HepG2 (cell line): ENCODE results near the gene ESRP2. TPM values are rescaled to one million over a fixed set of nuclear protein-coding genes. Genes with fewer than 3 reads are reported as not detected.

Experiments used
- ARNTL ChIP-seq: sonication (generic); formaldehyde crosslinking; IDR thresholded peaks from 2 replicates; pipeline ENCODE4 v1.4.0; 2020; ENCODE audit warnings: mild to moderate bottlenecking, missing genetic modification reagents
- DMAP1 ChIP-seq: IDR thresholded peaks from 2 replicates; pipeline ENCODE4 v1.6.1; 2016
- ELF3 ChIP-seq: IDR thresholded peaks from 2 replicates; pipeline ENCODE4 v1.6.1; 2016; ENCODE audit warnings: missing genetic modification reagents, missing compliant biosample characterization
- GTF2F1 ChIP-seq: fragments of 150-350 bp; IDR thresholded peaks from 2 replicates; pipeline ENCODE4 v1.6.1; 2014; ENCODE audit warnings: low read length
- IKZF5 ChIP-seq: IDR thresholded peaks from 2 replicates; pipeline ENCODE4 v1.6.1; 2018; ENCODE audit warnings: missing genetic modification reagents, mild to moderate bottlenecking, missing compliant biosample characterization
- KLF9 ChIP-seq: IDR thresholded peaks from 2 replicates; pipeline ENCODE4 v1.6.1; 2016; ENCODE audit warnings: low read depth
- MAZ ChIP-seq, 2 experiments: sonication (generic) in 1 of 2; formaldehyde crosslinking in 1 of 2; IDR thresholded peaks; 2 replicates each; pipeline versions ENCODE4 v1.5.0 to v1.6.1; 2012 to 2020; ENCODE audit warnings: low read depth in 2 of 2, mild to moderate bottlenecking in 2 of 2, borderline replicate concordance in 1 of 2, improper control_type of control experiment in 1 of 2, low read length in 1 of 2, missing genetic modification reagents in 1 of 2, moderate library complexity in 1 of 2
- PITX1 ChIP-seq: sonication (generic); formaldehyde crosslinking; IDR thresholded peaks from 2 replicates; pipeline ENCODE4 v1.5.1; 2020; ENCODE audit warnings: mild to moderate bottlenecking, missing genetic modification reagents
- RORA ChIP-seq: sonication (generic); formaldehyde crosslinking; IDR thresholded peaks from 2 replicates; pipeline ENCODE4 v1.5.0; 2020; ENCODE audit warnings: mild to moderate bottlenecking, missing genetic modification reagents, moderate library complexity
- RXRB ChIP-seq: IDR thresholded peaks from 2 replicates; pipeline ENCODE4 v1.6.1; 2016; ENCODE audit warnings: borderline replicate concordance, missing genetic modification reagents, missing compliant biosample characterization
- SALL2 ChIP-seq: sonication (generic); formaldehyde crosslinking; IDR thresholded peaks from 2 replicates; pipeline ENCODE4 v1.8.1; 2023; ENCODE audit warnings: mild to moderate bottlenecking, missing genetic modification reagents, inconsistent platforms
- SAP130 ChIP-seq: IDR thresholded peaks from 2 replicates; pipeline ENCODE4 v1.6.1; 2016; ENCODE audit warnings: low read depth
- SNAPC2 ChIP-seq: sonication (generic); formaldehyde crosslinking; IDR thresholded peaks from 2 replicates; pipeline ENCODE4 v1.8.1; 2022; ENCODE audit warnings: mild to moderate bottlenecking, missing genetic modification reagents
- SNRNP70 ChIP-seq: fragments of 200-400 bp; formaldehyde crosslinking; IDR thresholded peaks from 2 replicates; pipeline ENCODE4 v1.6.1; 2017; ENCODE audit warnings: mild to moderate bottlenecking, low read depth, low read length, moderate library complexity
- TERF1 ChIP-seq: sonication (generic); formaldehyde crosslinking; IDR thresholded peaks from 2 replicates; pipeline ENCODE4 v1.8.0; 2022; ENCODE audit warnings: mild to moderate bottlenecking, missing genetic modification reagents, moderate library complexity
- ZMYM3 ChIP-seq: sonication (generic); formaldehyde crosslinking; IDR thresholded peaks from 2 replicates; pipeline ENCODE4 v1.5.1; 2020; ENCODE audit warnings: mild to moderate bottlenecking, missing genetic modification reagents
- ZNF335 ChIP-seq: sonication (generic); formaldehyde crosslinking; IDR thresholded peaks from 2 replicates; pipeline ENCODE4 v1.4.0; 2020; ENCODE audit warnings: missing genetic modification reagents
- ZNF569 ChIP-seq: sonication (generic); formaldehyde crosslinking; IDR thresholded peaks from 2 replicates; pipeline ENCODE4 v1.5.0; 2020; ENCODE audit warnings: mild to moderate bottlenecking, missing genetic modification reagents, moderate library complexity, borderline replicate concordance
- ZNF607 ChIP-seq: sonication (generic); formaldehyde crosslinking; IDR thresholded peaks from 2 replicates; pipeline ENCODE4 v1.5.1; 2020; ENCODE audit warnings: missing genetic modification reagents, mild to moderate bottlenecking, borderline replicate concordance
- ZNF775 ChIP-seq: sonication (generic); formaldehyde crosslinking; IDR thresholded peaks from 2 replicates; pipeline ENCODE4 v1.4.0; 2020; ENCODE audit warnings: missing genetic modification reagents, mild to moderate bottlenecking, moderate library complexity, borderline replicate concordance
- ZNF792 ChIP-seq: IDR thresholded peaks from 2 replicates; pipeline ENCODE4 v1.6.1; 2016
- ZNF879 ChIP-seq: sonication (generic); formaldehyde crosslinking; IDR thresholded peaks from 2 replicates; pipeline ENCODE4 v1.8.1; 2023; ENCODE audit warnings: missing genetic modification reagents
- ZSCAN9 ChIP-seq: IDR thresholded peaks from 2 replicates; pipeline ENCODE4 v1.6.1; 2016; ENCODE audit warnings: borderline replicate concordance
- polyA plus RNA-seq, 8 experiments: library from polyadenylated mRNA; depleted of rRNA in 3 of 8; stranded (reverse) in 7 of 8; unstranded in 1 of 8; fragments of >200 nt; fragmentation: Illumina TruSeq in 4 of 8; extraction: Trizol in 4 of 8; gene quantifications; 2 replicates each; pipeline versions ENCODE4 v1.2.1 to v1.2.3, GENCODE V29; 2011 to 2016; ENCODE audit warnings: low read depth in 4 of 8, missing spikeins in 1 of 8, mixed read lengths in 1 of 8; ENCODE audit not compliant: insufficient read depth in 1 of 8
- total RNA-seq, 5 experiments: library from RNA; depleted of rRNA; stranded (reverse); fragments of >200 nt; fragmentation: Illumina TruSeq; extraction: Trizol; gene quantifications; 2 replicates each; pipeline ENCODE4 v1.2.3, GENCODE V29; 2016; ENCODE audit warnings: low read depth in 1 of 5
- TF ChIP-seq, protein P1 (sequence below): IDR thresholded peaks from 2 replicates; pipeline ENCODE4 v1.6.1; 2016
- TF ChIP-seq, protein P2 (sequence below): sonication (generic); formaldehyde crosslinking; IDR thresholded peaks from 2 replicates; pipeline ENCODE4 v1.8.0; 2022; ENCODE audit warnings: mild to moderate bottlenecking, missing genetic modification reagents, moderate library complexity

The ESRP2 gene
- total and polyA plus RNA-seq, 2 of the 13 experiments (the other 11 are each of a cell fraction or from before 2014, with no cell fraction given), result 21.1 to 32.4 TPM

- TF ChIP-seq ZNF335 (CRISPR knock-in tag) (peak; percentile 51; the same call in 1 of the 2 replicates), SNAPC2 (CRISPR knock-in tag) (peak; percentile 74; the same call in 1 of the 2 replicates), ARNTL (CRISPR knock-in tag) (peak; percentile 94), RXRB (CRISPR knock-in tag) (peak; percentile 80), SAP130 (CRISPR knock-in tag) (peak; percentile 97), RORA (CRISPR knock-in tag) (no peak), ZNF607 (peak; percentile 56; the same call in 1 of the 2 replicates), SALL2 (no peak; the same call in 1 of the 2 replicates), ZNF879 (no peak), KLF9 (CRISPR knock-in tag) (0 out of 2 replicates have a peak, but pooled peaks have one; percentile 26), PITX1 (CRISPR knock-in tag) (peak; percentile 67; the same call in 1 of the 2 replicates), SNRNP70 (no peak), IKZF5 (CRISPR knock-in tag) (peak; percentile 91), ELF3 (CRISPR knock-in tag) (peak; percentile 99), GTF2F1 (no peak), ZNF775 (CRISPR knock-in tag) (no peak), ZNF569 (CRISPR knock-in tag) (0 out of 2 replicates have a peak, but pooled peaks have one; percentile 28), DMAP1 (CRISPR knock-in tag) (peak; percentile 78), MAZ (IDR thresholded peaks at IDR 0.05; ENCODE audit: borderline replicate concordance, low read depth, low read length) (no peak), MAZ (CRISPR knock-in tag; IDR thresholded peaks at IDR 0.05; ENCODE audit: low read depth) (peak; percentile 54; the same call in 1 of the 2 replicates), ZNF792 (peak; percentile 96), ZSCAN9 (CRISPR knock-in tag) (peak; percentile 83), ZMYM3 (CRISPR knock-in tag) (peak; percentile 87), TERF1 (CRISPR knock-in tag) (no peak)
- TF ChIP-seq, protein P1, sequence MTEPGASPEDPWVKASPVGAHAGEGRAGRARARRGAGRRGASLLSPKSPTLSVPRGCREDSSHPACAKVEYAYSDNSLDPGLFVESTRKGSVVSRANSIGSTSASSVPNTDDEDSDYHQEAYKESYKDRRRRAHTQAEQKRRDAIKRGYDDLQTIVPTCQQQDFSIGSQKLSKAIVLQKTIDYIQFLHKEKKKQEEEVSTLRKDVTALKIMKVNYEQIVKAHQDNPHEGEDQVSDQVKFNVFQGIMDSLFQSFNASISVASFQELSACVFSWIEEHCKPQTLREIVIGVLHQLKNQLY (CRISPR knock-in tag), result peak; percentile 77; the same call in 1 of the 2 replicates
- TF ChIP-seq, protein P2, sequence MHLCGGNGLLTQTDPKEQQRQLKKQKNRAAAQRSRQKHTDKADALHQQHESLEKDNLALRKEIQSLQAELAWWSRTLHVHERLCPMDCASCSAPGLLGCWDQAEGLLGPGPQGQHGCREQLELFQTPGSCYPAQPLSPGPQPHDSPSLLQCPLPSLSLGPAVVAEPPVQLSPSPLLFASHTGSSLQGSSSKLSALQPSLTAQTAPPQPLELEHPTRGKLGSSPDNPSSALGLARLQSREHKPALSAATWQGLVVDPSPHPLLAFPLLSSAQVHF (CRISPR knock-in tag), result 0 out of 2 replicates have a peak, but pooled peaks have one; percentile 39
Measured at GRCh38 chr16:68257906-68258800, 22.2 kb upstream of the ESRP2 start (continued).
